Measurements from ENCODE around the gene AKAP3. TPM values are rescaled to one million over a fixed set of nuclear protein-coding genes. Genes with fewer than 3 reads are reported as not detected.

The AKAP3 gene
- total and polyA plus RNA-seq, 2 experiments from 2014 or later, result 1.3 to 3.2 TPM

DNA sequence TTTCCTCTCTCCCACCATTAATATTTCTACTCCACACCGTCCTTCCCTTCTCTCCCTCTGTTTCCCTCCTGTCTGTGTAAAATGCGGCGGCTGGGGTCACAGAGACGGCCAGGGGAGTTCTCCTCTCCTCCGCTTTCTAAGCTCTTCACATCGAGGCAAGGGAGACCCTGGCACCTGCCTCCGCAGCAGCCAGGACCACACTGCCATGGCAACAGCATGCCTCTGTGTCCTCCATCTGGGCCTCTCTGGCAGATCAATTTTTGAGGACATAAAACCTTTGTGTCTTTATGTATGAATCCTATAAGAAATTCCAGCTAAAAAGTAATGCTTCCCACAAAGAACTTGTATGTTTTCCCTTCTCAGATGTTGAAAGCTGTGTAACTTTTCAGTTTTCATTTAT is 45.4 kb downstream of the AKAP3 start:
- H3K79me2 ChIP-seq (replicated peaks; ENCODE audit: insufficient read depth), result no peaks in the 10 kb centered on the region; the same call in 1 of the 2 replicates
- no peaks in the 10 kb centered on the region for H3K9me3 Mint-ChIP-seq
- no peaks in the 10 kb centered on the region for H3F3A ChIP-seq (replicated peaks; ENCODE audit: low read depth)
- no peaks in the 10 kb centered on the region for H3K27me3 ChIP-seq (ENCODE audit: insufficient read depth)
- no peak overlapping the region for H3K4me3 Mint-ChIP-seq
- H3K9me2 ChIP-seq (ENCODE audit: insufficient read depth), result peaks cover 3% of the 10 kb centered on the region; the same call in 1 of the 2 replicates
- no peak overlapping the region for H3K27ac Mint-ChIP-seq
- H2AFZ ChIP-seq, result peak overlapping the region; percentile 39; the same call in 1 of the 2 replicates
- no peak for DNase-seq (ENCODE audit: low spot score)
- no peaks in the 10 kb centered on the region for H3K36me3 ChIP-seq (ENCODE audit: insufficient read depth)
- H3K27ac ChIP-seq (ENCODE audit: low read depth), result no peak overlapping the region
- H4K20me1 ChIP-seq (replicated peaks; ENCODE audit: insufficient read depth), result no peaks in the 10 kb centered on the region
- no peaks in the 10 kb centered on the region for H3K4me1 ChIP-seq (ENCODE audit: insufficient read depth)
- no peak for TF ChIP-seq CREB1 (CRISPR knock-in tag; IDR thresholded peaks at IDR 0.05; ENCODE audit: low read depth)
- TF ChIP-seq JUNB (IDR thresholded peaks at IDR 0.05; ENCODE audit: unreplicated experiment), result no peak
- TF ChIP-seq, protein P1, sequence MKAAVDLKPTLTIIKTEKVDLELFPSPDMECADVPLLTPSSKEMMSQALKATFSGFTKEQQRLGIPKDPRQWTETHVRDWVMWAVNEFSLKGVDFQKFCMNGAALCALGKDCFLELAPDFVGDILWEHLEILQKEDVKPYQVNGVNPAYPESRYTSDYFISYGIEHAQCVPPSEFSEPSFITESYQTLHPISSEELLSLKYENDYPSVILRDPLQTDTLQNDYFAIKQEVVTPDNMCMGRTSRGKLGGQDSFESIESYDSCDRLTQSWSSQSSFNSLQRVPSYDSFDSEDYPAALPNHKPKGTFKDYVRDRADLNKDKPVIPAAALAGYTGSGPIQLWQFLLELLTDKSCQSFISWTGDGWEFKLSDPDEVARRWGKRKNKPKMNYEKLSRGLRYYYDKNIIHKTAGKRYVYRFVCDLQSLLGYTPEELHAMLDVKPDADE (IDR thresholded peaks at IDR 0.05), result no peak
- TF ChIP-seq EZH2phosphoT487 (IDR thresholded peaks at IDR 0.05; ENCODE audit: unreplicated experiment), result no peak
- no peak for TF ChIP-seq ZNF114 (CRISPR knock-in tag; IDR thresholded peaks at IDR 0.05)
- no peak for TF ChIP-seq EZH2 (IDR thresholded peaks at IDR 0.05; ENCODE audit: low read depth, unreplicated experiment)
- TF ChIP-seq ZNF331 (CRISPR knock-in tag; IDR thresholded peaks at IDR 0.05; ENCODE audit: low read depth), result no peak
- TF ChIP-seq ZNF462 (CRISPR knock-in tag; IDR thresholded peaks at IDR 0.05), result no peak
- no peak for TF ChIP-seq CTCF (conservative IDR thresholded peaks at IDR 0.05; ENCODE audit: low read depth in 2 of 2)
- no peaks in the 10 kb centered on the region for H3K36me3 Mint-ChIP-seq (ENCODE audit: low read depth)
- no peak overlapping the region for H3K4me3 ChIP-seq
- H3K27me3 Mint-ChIP-seq (ENCODE audit: insufficient read depth, low read depth, poor library complexity), result peaks cover 9% of the 10 kb centered on the region
- H3K4me2 ChIP-seq, result no peak overlapping the region
- ATAC-seq, result peak; percentile 14; the same call in 2 of the 3 replicates
- H3K4me1 Mint-ChIP-seq, result peaks cover 3% of the 10 kb centered on the region; the same call in 1 of the 3 replicates
